OCI-LY3 (cell line): Measurements from ENCODE around the gene NES.

Experiments
- H2AFZ ChIP-seq: fragments of 200-600, 300-600 bp; shearing (Covaris generic); 2 replicates; pipeline ENCODE4 v1.6.0; 2014; ENCODE audit warnings: antibody characterized with exemption, low read depth, low read length
- H3K27ac ChIP-seq: fragments of 200-600, 300-600 bp; sonication (generic); 2 replicates; pipeline ENCODE4 v1.5.1; 2014; ENCODE audit warnings: mild to moderate bottlenecking, low read length, moderate library complexity, mixed read lengths
- H3K27me3 ChIP-seq: fragments of 200-600, 300-600 bp; sonication (generic); 2 replicates; pipeline ENCODE4 v1.6.1; 2014; ENCODE audit warnings: low read depth, low read length, mixed read lengths
- H3K36me3 ChIP-seq: fragments of 200-600, 300-600 bp; sonication (generic); replicated peaks from 2 replicates; pipeline ENCODE3; 2014; ENCODE audit warnings: low read depth, low read length, mixed read lengths
- H3K4me1 ChIP-seq: fragments of 300-600, 200-600 bp; sonication (generic); 2 replicates; pipeline ENCODE4 v1.6.1; 2014; ENCODE audit warnings: low read length, mixed read lengths
- H3K4me2 ChIP-seq: fragments of 200-600, 300-600 bp; sonication (generic); 2 replicates; pipeline ENCODE4 v1.6.1; 2014; ENCODE audit warnings: low read length, mixed read lengths
- H3K4me3 ChIP-seq: fragments of 300-600, 200-600 bp; sonication (generic); 2 replicates; pipeline ENCODE4 v1.5.1; 2014; ENCODE audit warnings: antibody characterized with exemption, mild to moderate bottlenecking, low read length, moderate library complexity
- H3K79me2 ChIP-seq: fragments of 300-600, 200-600 bp; shearing (Covaris generic); 2 replicates; pipeline ENCODE4 v1.6.1; 2014; ENCODE audit warnings: mild to moderate bottlenecking, low read length, mixed read lengths
- H3K9ac ChIP-seq: fragments of 300-600, 200-600 bp; shearing (Covaris generic); 2 replicates; pipeline ENCODE4 v1.6.0; 2014; ENCODE audit warnings: mild to moderate bottlenecking, low read length, moderate library complexity
- H3K9me3 ChIP-seq: fragments of 200-600, 300-600 bp; shearing (Covaris generic); 2 replicates; pipeline ENCODE4 v1.6.1; 2014; ENCODE audit warnings: low read length, mixed read lengths; ENCODE audit not compliant: insufficient read depth
- H4K20me1 ChIP-seq: fragments of 200-600, 300-600 bp; sonication (generic); 2 replicates; pipeline ENCODE4 v1.6.1; 2016; ENCODE audit warnings: low read length, mixed read lengths; ENCODE audit not compliant: insufficient read depth
- CTCF ChIP-seq: fragments of 200-600, 300-600 bp; sonication (generic); IDR thresholded peaks from 2 replicates; pipeline ENCODE4 v1.5.1; 2014; ENCODE audit warnings: antibody characterized with exemption, low read length, low read depth
- EZH2phosphoT487 ChIP-seq: fragments of 200-600 bp; shearing (Covaris generic); IDR thresholded peaks from 2 replicates; pipeline ENCODE4 v1.6.1; 2018; ENCODE audit warnings: antibody characterized with exemption, mixed run types, low read depth

Gene NES

GRCh38 chr1:156689953-156690674 is 12.9 kb upstream of the NES start:
- H3K4me1 ChIP-seq = peaks cover 11% of the 10 kb centered on the region
- peaks cover 56% of the 10 kb centered on the region for H3K27me3 ChIP-seq
- H3K9me3 ChIP-seq = no peaks in the 10 kb centered on the region
- H3K79me2 ChIP-seq = no peaks in the 10 kb centered on the region
- TF ChIP-seq EZH2phosphoT487 (no peak), CTCF (no peak)
- no peak overlapping the region for H3K27ac ChIP-seq
- no peak overlapping the region for H3K9ac ChIP-seq
- H3K4me2 ChIP-seq = peak overlapping the region; percentile 86
- H2AFZ ChIP-seq = no peak overlapping the region
- H3K36me3 ChIP-seq = no peaks in the 10 kb centered on the region
- no peaks in the 10 kb centered on the region for H4K20me1 ChIP-seq
- H3K4me3 ChIP-seq = peak overlapping the region; percentile 61; the same call in 1 of the 2 replicates

GRCh38 chr1:156689035-156689952 is 12.1 kb upstream of the NES start:
- Histone ChIP-seq H3K79me2 (no peaks in the 10 kb centered on the region), H3K27ac (no peak overlapping the region), H3K4me1 (peaks cover 17% of the 10 kb centered on the region), H3K9ac (peak overlapping the region; percentile 32; the same call in 1 of the 2 replicates), H3K36me3 (no peaks in the 10 kb centered on the region), H3K4me3 (peak overlapping the region; percentile 61), H3K4me2 (peak overlapping the region; percentile 86), H3K9me3 (no peaks in the 10 kb centered on the region), H3K27me3 (peaks cover 64% of the 10 kb centered on the region), H2AFZ (peak overlapping the region; percentile 74), H4K20me1 (no peaks in the 10 kb centered on the region)
- TF ChIP-seq CTCF = peak; percentile 92
- no peak for TF ChIP-seq EZH2phosphoT487

GRCh38 chr1:156684227-156684782 is 7.1 kb upstream of the NES start:
- Histone ChIP-seq H3K27ac (no peak overlapping the region), H2AFZ (no peak overlapping the region)
- TF ChIP-seq CTCF (peak; percentile 45), EZH2phosphoT487 (no peak)

More at GRCh38 chr1:156684227-156684782, 7.1 kb upstream of the NES start:
- Histone ChIP-seq H3K27me3 (peaks cover 56% of the 10 kb centered on the region), H3K4me1 (peaks cover 24% of the 10 kb centered on the region), H3K4me3 (no peak overlapping the region), H3K9ac (no peak overlapping the region), H4K20me1 (no peaks in the 10 kb centered on the region), H3K36me3 (no peaks in the 10 kb centered on the region), H3K9me3 (no peaks in the 10 kb centered on the region), H3K4me2 (peak overlapping the region; percentile 26), H3K79me2 (no peaks in the 10 kb centered on the region)
